Measurements from ENCODE around the gene KIF16B.

GRCh38 chr20:16228722-16229121 is 344.5 kb downstream of the KIF16B start:
- TF ChIP-seq CTCF (IDR thresholded peaks at IDR 0.05; ENCODE audit: insufficient read depth, low read length) = no peak
- TF ChIP-seq SPI1 (IDR thresholded peaks at IDR 0.05; ENCODE audit: borderline replicate concordance, low read depth) = no peak
